Neuronal stem cell (in vitro differentiated cells): ENCODE measurements around the gene IFT80.
A peak's percentile ranks its signal among the peaks of the same experiment; 100 is the strongest.

Source experiments
- DNase-seq: peaks from one replicate; pipeline ENCODE4 v3.0.0-alpha.2; 2013; ENCODE audit warnings: low spot score
- H2AFZ ChIP-seq: one replicate; pipeline ENCODE4 v1.6.1; 2013; ENCODE audit warnings: mild to moderate bottlenecking, low read length, inconsistent platforms
- H2AK5ac ChIP-seq: 2 replicates; pipeline ENCODE4 v1.6.1; 2013; ENCODE audit warnings: low read depth, mild to moderate bottlenecking, inconsistent platforms, low read length, moderate library complexity, mixed read lengths
- H2BK120ac ChIP-seq: 2 replicates; pipeline ENCODE4 v1.6.1; 2013; ENCODE audit warnings: low read depth, mild to moderate bottlenecking, inconsistent platforms, low read length, moderate library complexity, mixed read lengths
- H2BK12ac ChIP-seq: one replicate; pipeline ENCODE4 v1.6.1; 2013; ENCODE audit warnings: low read length, inconsistent platforms
- H2BK15ac ChIP-seq: 2 replicates; pipeline ENCODE4 v1.6.1; 2013; ENCODE audit warnings: mild to moderate bottlenecking, low read length, inconsistent platforms, mixed read lengths
- H2BK5ac ChIP-seq: one replicate; pipeline ENCODE4 v1.6.1; 2013; ENCODE audit warnings: inconsistent platforms, mild to moderate bottlenecking, low read length, moderate library complexity
- H3K14ac ChIP-seq: one replicate; pipeline ENCODE4 v1.6.1; 2013; ENCODE audit warnings: low read length, inconsistent platforms
- H3K18ac ChIP-seq: 2 replicates; pipeline ENCODE4 v1.6.1; 2013; ENCODE audit warnings: low read length, inconsistent platforms
- H3K23ac ChIP-seq: 2 replicates; pipeline ENCODE4 v1.6.1; 2013; ENCODE audit warnings: low read depth, mild to moderate bottlenecking, mixed read lengths, low read length, inconsistent platforms; ENCODE audit not compliant: poor library complexity
- H3K27ac ChIP-seq: replicated peaks from 3 replicates; pipeline ENCODE4 v1.5.1; 2013; ENCODE audit warnings: low read length, inconsistent platforms
- H3K27me3 ChIP-seq, 3 experiments: 2 replicates each; pipeline ENCODE4 v1.6.1; 2013; ENCODE audit warnings: low read length in 3 of 3, mild to moderate bottlenecking in 2 of 3, inconsistent platforms in 1 of 3, low read depth in 1 of 3, mixed read lengths in 1 of 3, moderate library complexity in 1 of 3; ENCODE audit not compliant: control insufficient read depth in 3 of 3, insufficient read depth in 3 of 3
- H3K36me3 ChIP-seq, 2 donors: replicated peaks in 1 of 2; 2 replicates each; pipeline ENCODE4 v1.6.1; 2013; ENCODE audit warnings: low read length in 2 of 2; ENCODE audit not compliant: control insufficient read depth in 2 of 2, insufficient read depth in 2 of 2
- H3K4ac ChIP-seq: 2 replicates; pipeline ENCODE4 v1.6.1; 2013; ENCODE audit warnings: inconsistent platforms, mild to moderate bottlenecking, low read length, moderate library complexity
- H3K4me1 ChIP-seq, 2 donors: 1 replicate in 1 of 2; 2 replicates in 1 of 2; pipeline ENCODE4 v1.6.1; 2013; ENCODE audit warnings: low read length in 2 of 2, low read depth in 1 of 2; ENCODE audit not compliant: control insufficient read depth in 2 of 2, insufficient read depth in 1 of 2
- H3K4me2 ChIP-seq: one replicate; pipeline ENCODE4 v1.6.1; 2013; ENCODE audit warnings: mild to moderate bottlenecking, low read length, inconsistent platforms; ENCODE audit not compliant: insufficient read depth, poor library complexity, severe bottlenecking
- H3K4me3 ChIP-seq, 2 donors: 2 replicates each; pipeline ENCODE4 v1.5.1; 2013; ENCODE audit warnings: low read length in 2 of 2, mild to moderate bottlenecking in 2 of 2, inconsistent platforms in 1 of 2, moderate library complexity in 1 of 2
- H3K79me1 ChIP-seq: one replicate; pipeline ENCODE4 v1.6.1; 2013; ENCODE audit warnings: low read depth, mild to moderate bottlenecking, inconsistent platforms, low read length, moderate library complexity
- H3K9ac ChIP-seq: one replicate; pipeline ENCODE4 v1.6.1; 2013; ENCODE audit warnings: mild to moderate bottlenecking, low read depth, low read length, inconsistent platforms; ENCODE audit not compliant: poor library complexity
- H3K9me3 ChIP-seq, 2 donors: replicated peaks in 1 of 2; 2 replicates each; pipeline versions ENCODE3 to v1.6.1; 2013; ENCODE audit warnings: low read length in 2 of 2, mild to moderate bottlenecking in 2 of 2, inconsistent platforms in 1 of 2, low read depth in 1 of 2, mixed read lengths in 1 of 2, moderate library complexity in 1 of 2; ENCODE audit not compliant: control insufficient read depth in 2 of 2, insufficient read depth in 1 of 2
- H4K8ac ChIP-seq: one replicate; pipeline ENCODE4 v1.6.1; 2013; ENCODE audit warnings: low read depth, mild to moderate bottlenecking, inconsistent platforms, low read length, moderate library complexity
- H4K91ac ChIP-seq: one replicate; pipeline ENCODE4 v1.6.1; 2013; ENCODE audit warnings: low read length, low read depth, mild to moderate bottlenecking, inconsistent platforms; ENCODE audit not compliant: poor library complexity
- WGBS, 2 donors: extraction: QIAGEN DNeasy Blood & Tissue Kit; methylation state at CpG; one replicate each; pipeline ENCODE4 v1.1.7; 2013; ENCODE audit warnings: missing lambda C conversion rate in 2 of 2, mixed read lengths in 1 of 2; ENCODE audit not compliant: insufficient read length in 2 of 2, insufficient replicate concordance in 1 of 2; ENCODE audit errors: extremely low coverage in 2 of 2; 5-methylcytosine and 5-hydroxymethylcytosine counted together

The IFT80 gene

GRCh38 chr3:160224811-160225175 is 174.2 kb downstream of the IFT80 start:
- H3K36me3 ChIP-seq = no peaks in the 10 kb centered on the region
- H2AK5ac ChIP-seq = no peak overlapping the region
- DNase-seq = no peak
- no peak overlapping the region for H3K27ac ChIP-seq
- no peak overlapping the region for H2BK120ac ChIP-seq
- WGBS, 2 donors = no CpG with 5 or more reads among the region's 16 CpGs
- H3K27me3 ChIP-seq = peaks cover 15 to 89% (median 39%) of the 10 kb centered on the region in 3 experiments
- H3K9ac ChIP-seq = no peak overlapping the region
- no peaks in the 10 kb centered on the region for H3K79me1 ChIP-seq
- no peak overlapping the region for H2BK5ac ChIP-seq
- H3K4me1 ChIP-seq = peaks cover 0 to 5% of the 10 kb centered on the region in 2 donors
- H3K4me3 ChIP-seq = peak overlapping the region in 1 of 2 donors; percentile 60
- H3K14ac ChIP-seq = no peak overlapping the region
- H2BK12ac ChIP-seq = no peak overlapping the region
- no peak overlapping the region for H4K8ac ChIP-seq
- no peak overlapping the region for H3K4ac ChIP-seq
- H3K23ac ChIP-seq = no peak overlapping the region
- H4K91ac ChIP-seq = no peak overlapping the region
- H3K18ac ChIP-seq = no peak overlapping the region
- H2BK15ac ChIP-seq = no peak overlapping the region
- H2AFZ ChIP-seq = peak overlapping the region; percentile 99
- no peaks in the 10 kb centered on the region for H3K9me3 ChIP-seq
- H3K4me2 ChIP-seq = peak overlapping the region; percentile 94

- no CpG with 5 or more reads among the region's 12 CpGs for WGBS, 2 donors
- Histone ChIP-seq H2BK12ac (no peak overlapping the region), H3K4ac (no peak overlapping the region), H4K91ac (no peak overlapping the region), H4K8ac (no peak overlapping the region), H3K14ac (no peak overlapping the region), H2AK5ac (no peak overlapping the region), H3K4me3 (no peak overlapping the region), H3K79me1 (no peaks in the 10 kb centered on the region), H2BK5ac (no peak overlapping the region), H3K36me3 (no peaks in the 10 kb centered on the region), H3K4me2 (no peak overlapping the region), H3K4me1 (peaks cover 0 to 5% of the 10 kb centered on the region in 2 donors), H2AFZ (peak overlapping the region; percentile 15), H3K18ac (no peak overlapping the region), H3K27me3 (peaks cover 15 to 92% (median 39%) of the 10 kb centered on the region in 3 experiments), H3K27ac (no peak overlapping the region), H3K9me3 (no peaks in the 10 kb centered on the region), H3K23ac (no peak overlapping the region), H2BK120ac (no peak overlapping the region), H3K9ac (no peak overlapping the region), H2BK15ac (no peak overlapping the region)
- peak; percentile 11 for DNase-seq
Observed at GRCh38 chr3:160224256-160224655, 174.8 kb downstream of the IFT80 start.

DNA sequence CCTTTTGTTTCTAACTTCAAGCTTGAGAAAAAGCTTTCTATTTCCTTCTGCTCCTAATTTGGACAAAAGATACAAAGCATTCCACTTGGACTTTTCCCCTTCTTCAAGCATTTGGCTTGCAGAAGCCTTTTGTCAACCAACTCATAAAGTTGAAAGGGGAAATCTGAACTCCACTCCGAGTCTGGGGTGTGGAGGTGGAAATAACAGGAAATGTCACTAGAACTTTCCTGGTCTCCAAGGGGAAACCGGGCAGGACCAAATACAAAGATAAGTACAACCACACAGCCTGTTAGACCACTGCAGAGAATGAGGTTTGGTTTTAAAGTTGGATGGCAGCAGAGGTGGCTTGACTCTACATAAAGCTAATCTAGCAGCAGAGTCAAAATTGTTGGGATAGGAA is 178.0 kb downstream of the IFT80 start:
- H2BK5ac ChIP-seq = no peak overlapping the region
- no CpG with 5 or more reads among the region's 2 CpGs for WGBS, 2 donors

DNA sequence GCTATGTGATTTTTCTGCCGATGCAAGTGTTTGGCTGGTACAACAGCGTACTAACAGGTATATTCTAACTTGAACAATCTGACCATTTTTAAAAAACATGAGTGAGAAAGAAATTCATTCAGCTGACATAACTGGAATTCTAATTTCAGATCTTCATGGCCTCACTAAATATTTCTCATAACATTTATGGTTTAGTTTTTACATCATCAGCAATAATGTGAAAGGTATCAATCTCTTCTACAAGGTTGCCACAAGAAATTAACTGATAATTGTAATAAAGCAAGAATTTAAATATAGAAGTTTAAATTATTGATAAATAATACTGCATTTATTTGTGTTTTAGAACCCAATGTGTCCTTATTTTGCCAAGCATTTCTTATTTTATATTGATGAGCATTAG is 179.0 kb downstream of the IFT80 start:
- H4K91ac ChIP-seq = no peak overlapping the region
- H2BK15ac ChIP-seq = no peak overlapping the region
- no peak overlapping the region for H3K27ac ChIP-seq
- no peak overlapping the region for H2AFZ ChIP-seq
- no peaks in the 10 kb centered on the region for H3K36me3 ChIP-seq
- WGBS, 2 donors = no CpG with 5 or more reads among the region's 2 CpGs
- H2BK12ac ChIP-seq = no peak overlapping the region
- no peak overlapping the region for H2AK5ac ChIP-seq
- no peaks in the 10 kb centered on the region for H3K9me3 ChIP-seq
- no peak overlapping the region for H2BK120ac ChIP-seq
- H3K14ac ChIP-seq = no peak overlapping the region
- H3K4me2 ChIP-seq = no peak overlapping the region
- H3K4me1 ChIP-seq = peaks cover 0 to 8% of the 10 kb centered on the region in 2 donors
- no peak for DNase-seq
- no peak overlapping the region for H3K23ac ChIP-seq
- peaks cover 2 to 80% (median 17%) of the 10 kb centered on the region in 3 experiments for H3K27me3 ChIP-seq
- no peak overlapping the region for H3K18ac ChIP-seq
- no peaks in the 10 kb centered on the region for H3K79me1 ChIP-seq
- H2BK5ac ChIP-seq = no peak overlapping the region
- H3K4me3 ChIP-seq = no peak overlapping the region
- H3K9ac ChIP-seq = no peak overlapping the region
- H4K8ac ChIP-seq = no peak overlapping the region
- no peak overlapping the region for H3K4ac ChIP-seq

More for the DNA sequence above, 178.0 kb downstream of the IFT80 start:
- H2BK120ac ChIP-seq = no peak overlapping the region
- no peak overlapping the region for H2BK15ac ChIP-seq
- H3K14ac ChIP-seq = no peak overlapping the region
- no peak overlapping the region for H4K8ac ChIP-seq
- no peak overlapping the region for H3K4me3 ChIP-seq
- H3K18ac ChIP-seq = no peak overlapping the region
- H3K27ac ChIP-seq = no peak overlapping the region
- H3K23ac ChIP-seq = no peak overlapping the region
- H3K4me2 ChIP-seq = no peak overlapping the region
- H3K4me1 ChIP-seq = peaks cover 0 to 8% of the 10 kb centered on the region in 2 donors
- H2BK12ac ChIP-seq = no peak overlapping the region
- no peaks in the 10 kb centered on the region for H3K79me1 ChIP-seq
- H2AK5ac ChIP-seq = no peak overlapping the region
- H3K36me3 ChIP-seq = no peaks in the 10 kb centered on the region
- H3K9ac ChIP-seq = no peak overlapping the region
- no peaks in the 10 kb centered on the region for H3K9me3 ChIP-seq
- H3K4ac ChIP-seq = no peak overlapping the region
- DNase-seq = no peak
- no peak overlapping the region for H4K91ac ChIP-seq
- peaks cover 7 to 86% (median 26%) of the 10 kb centered on the region in 3 experiments for H3K27me3 ChIP-seq
- H2AFZ ChIP-seq = no peak overlapping the region
